GM12878 (cell line): ENCODE results near the gene CNTNAP2. TPM values are rescaled to one million over a fixed set of nuclear protein-coding genes. Genes with fewer than 3 reads are reported as not detected.

ENCODE experiments used
- ATAC-seq: fragments of 200-7000 bp; cut with Tn5 transposase; 3 replicates; pipeline ENCODE4 v1.9.1; 2020; ENCODE audit warnings: mild to moderate bottlenecking, moderate library complexity
- BruUV-seq: library from RNA; stranded (reverse); fragments of 400-500 nt; replicated peaks from 2 replicates; lab custom pipeline; 2021; lab: Mats Ljungman, UMichigan
- CTCF ChIA-PET: fragments of 300-600 bp; sonication (Branson Sonifier 250); formaldehyde crosslinking; extraction: SDS; loops from one replicate; lab custom pipeline; 2021; ENCODE audit warnings: inconsistent platforms; lab: Yijun Ruan, JAX
- POLR2A ChIA-PET: fragments of 350-600 bp; formaldehyde crosslinking; extraction: SDS; loops from one replicate; lab custom pipeline; 2021; ENCODE audit warnings: inconsistent platforms; lab: Charles Lee
- RAD21 ChIA-PET: fragments of 300-600 bp; sonication (Branson Sonifier 250); formaldehyde crosslinking; loops from one replicate; lab custom pipeline; 2023; ENCODE audit warnings: antibody characterized with exemption; ENCODE audit not compliant: unreplicated experiment; lab: Charles Lee
- SMC1A ChIA-PET: fragments of 300-600 bp; sonication (Branson Sonifier 250); formaldehyde crosslinking; loops from one replicate; lab custom pipeline; 2023; ENCODE audit not compliant: unreplicated experiment, uncharacterized antibody; lab: Charles Lee
- DNase-seq: peaks from one replicate; pipeline ENCODE4 v3.0.0-alpha.2; 2011; ENCODE audit warnings: low read depth, low spot score
- FAIRE-seq: peaks from 3 replicates; lab custom pipeline; 2011; peaks lifted over from hg19 to GRCh38; lab: Jason Lieb, UNC
- H2AFZ ChIP-seq: 2 replicates; pipeline ENCODE4 v1.6.0; 2011; ENCODE audit warnings: low read depth, low read length, control low read depth; ENCODE audit not compliant: control insufficient read depth
- H3K27ac ChIP-seq: 2 replicates; pipeline ENCODE4 v1.5.1; 2011; ENCODE audit warnings: control low read depth; ENCODE audit not compliant: control insufficient read depth, insufficient read depth
- H3K27me3 ChIP-seq, 2 experiments: replicated peaks in 1 of 2; 2 replicates each; pipeline versions ENCODE4 v1.6.0 to v1.6.1; 2011; ENCODE audit warnings: low read length in 1 of 2; ENCODE audit not compliant: control insufficient read depth in 2 of 2, insufficient read depth in 2 of 2
- H3K36me3 ChIP-seq, 2 experiments: 2 replicates each; pipeline ENCODE4 v1.5.1; 2011; ENCODE audit warnings: low read length in 1 of 2; ENCODE audit not compliant: control insufficient read depth in 2 of 2, insufficient read depth in 2 of 2
- H3K4me1 ChIP-seq: 2 replicates; pipeline ENCODE4 v1.6.1; 2011; ENCODE audit warnings: mild to moderate bottlenecking, low read length, moderate library complexity, mixed read lengths; ENCODE audit not compliant: control insufficient read depth, insufficient read depth
- H3K4me2 ChIP-seq: 2 replicates; pipeline ENCODE4 v1.6.0; 2011; ENCODE audit warnings: control low read depth; ENCODE audit not compliant: control insufficient read depth, insufficient read depth
- H3K4me3 ChIP-seq: fragments of 200-600 bp; sonication (generic); 2 replicates; pipeline ENCODE4 v1.5.1; 2016
- H3K79me2 ChIP-seq: 2 replicates; pipeline ENCODE4 v1.6.0; 2011; ENCODE audit warnings: low read length; ENCODE audit not compliant: control insufficient read depth, insufficient read depth
- H3K9ac ChIP-seq: 2 replicates; pipeline ENCODE4 v1.8.0; 2011; ENCODE audit warnings: low read length, control low read depth, mixed read lengths; ENCODE audit not compliant: control insufficient read depth, insufficient read depth
- H3K9me3 ChIP-seq: replicated peaks from 3 replicates; pipeline ENCODE4 v1.5.1; 2011; ENCODE audit warnings: mild to moderate bottlenecking, low read length; ENCODE audit not compliant: control insufficient read depth, insufficient read depth
- H4K20me1 ChIP-seq: 2 replicates; pipeline ENCODE4 v1.6.0; 2011; ENCODE audit not compliant: control insufficient read depth, insufficient read depth
- ATF2 ChIP-seq: IDR thresholded peaks from 2 replicates; pipeline ENCODE4 v1.6.1; 2012; ENCODE audit warnings: low read length, inconsistent platforms
- EED ChIP-seq: sonication (generic); IDR thresholded peaks from 2 replicates; pipeline ENCODE4 v1.6.1; 2016; ENCODE audit warnings: antibody characterized with exemption, low read depth
- ELK1 ChIP-seq: IDR thresholded peaks from 2 replicates; pipeline ENCODE4 v1.6.1; 2012; ENCODE audit warnings: low read depth, low read length, improper control_type of control experiment
- HDAC6 ChIP-seq: fragments of 200-600 bp; sonication (generic); IDR thresholded peaks from one replicate; pipeline ENCODE4 v1.8.0; 2017; ENCODE audit warnings: antibody characterized with exemption; ENCODE audit not compliant: unreplicated experiment
- HDGF ChIP-seq: fragments of 450-650 bp; IDR thresholded peaks from 2 replicates; pipeline ENCODE4 v1.6.1; 2016; ENCODE audit warnings: antibody characterized with exemption
- NR2C1 ChIP-seq: fragments of 450-650 bp; IDR thresholded peaks from 2 replicates; pipeline ENCODE4 v1.6.1; 2017; ENCODE audit warnings: antibody characterized with exemption, mild to moderate bottlenecking, moderate library complexity
- TAF1 ChIP-seq: IDR thresholded peaks from 2 replicates; pipeline ENCODE4 v1.6.1; 2011; ENCODE audit warnings: mild to moderate bottlenecking, low read depth, low read length, borderline replicate concordance
- ZNF687 ChIP-seq: fragments of 450-650 bp; IDR thresholded peaks from 2 replicates; pipeline ENCODE4 v1.6.1; 2017; ENCODE audit warnings: mild to moderate bottlenecking, moderate library complexity
- ZSCAN29 ChIP-seq: fragments of 450-650 bp; IDR thresholded peaks from 2 replicates; pipeline ENCODE4 v1.6.1; 2017; ENCODE audit warnings: mild to moderate bottlenecking, moderate library complexity
- WGBS: methylation state at CpG from one replicate; pipeline ENCODE4 v1.1.6; 2016; ENCODE audit warnings: low lambda C conversion rate; ENCODE audit not compliant: insufficient replicate concordance, insufficient coverage; ENCODE audit errors: missing lambda C conversion rate; 5-methylcytosine and 5-hydroxymethylcytosine counted together
- in situ Hi-C: fragments of 300-500 bp; cut with MboI; formaldehyde crosslinking; loops from 9 replicates; pipeline ENCODE4 v1.14.3; 2018; ENCODE audit warnings: mixed read lengths
- intact Hi-C: fragments of 100-400 bp; cut with micrococcal nuclease; formaldehyde crosslinking; loops from one replicate; pipeline ENCODE4 v1.14.2; 2022; ENCODE audit not compliant: unreplicated experiment
- polyA plus RNA-seq, 11 experiments: library from polyadenylated mRNA; depleted of rRNA in 4 of 11; unstranded in 6 of 11; stranded (reverse) in 5 of 11; fragments of >200 nt; fragmentation: Nextera tagmentation in 4 of 11; fragmentation: Illumina TruSeq in 1 of 11; extraction: Ambion mirVana in 4 of 11; extraction: Trizol in 1 of 11; gene quantifications; 1 replicate in 1 of 11; 2 replicates in 10 of 11; pipeline versions ENCODE4 v1.2.1 to v1.2.3, GENCODE V29; 2011 to 2016; ENCODE audit warnings: inconsistent platforms in 2 of 11, missing spikeins in 2 of 11, low read depth in 1 of 11
- total RNA-seq, 4 experiments: library from RNA; depleted of rRNA in 3 of 4; stranded (reverse); fragments of >200 nt in 3 of 4; fragmentation: Illumina TruSeq in 1 of 4; extraction: Trizol in 1 of 4; gene quantifications; 2 replicates each; pipeline versions ENCODE4 v1.2.1 to v1.2.3, GENCODE V29; 2013 to 2021
- TF ChIP-seq, protein P1 (sequence below): IDR thresholded peaks from 2 replicates; pipeline ENCODE4 v1.6.1; 2011; ENCODE audit warnings: low read depth, low read length, improper control_type of control experiment, borderline replicate concordance
- TF ChIP-seq, protein P2 (sequence below): fragments of 150-350 bp; IDR thresholded peaks from 2 replicates; pipeline ENCODE4 v1.6.1; 2016; ENCODE audit warnings: low read depth, low read length

Gene CNTNAP2
- total and polyA plus RNA-seq, 10 of the 15 experiments (the other 5 are each of a cell fraction or from before 2014, with no cell fraction given), result 0.03 to 0.08 (median 0.03) TPM; not detected in 7

GRCh38 chr7:146878901-146879300, 762.3 kb downstream of the CNTNAP2 start:
- RAD21 ChIA-PET, result no interaction called here
- Histone ChIP-seq H3K4me1 (no peaks in the 10 kb centered on the region), H3K4me3 (no peak overlapping the region), H3K27me3 (no peaks in the 10 kb centered on the region), H3K9me3 (no peaks in the 10 kb centered on the region), H3K9ac (no peak overlapping the region), H3K36me3 (no peaks in the 10 kb centered on the region), H2AFZ (no peak overlapping the region), H4K20me1 (no peaks in the 10 kb centered on the region), H3K79me2 (no peaks in the 10 kb centered on the region), H3K27ac (no peak overlapping the region), H3K4me2 (no peak overlapping the region)
- DNase-seq, result no peak
- POLR2A ChIA-PET, result no interaction called here
- in situ Hi-C loops (no loop called here), intact Hi-C loops (no loop called here)
- SMC1A ChIA-PET, result no interaction called here
- CTCF ChIA-PET, result no interaction called here
- no peak for FAIRE-seq
- no TSS peak for BruUV-seq
- WGBS, result 0% methylated on average over 1 of the region's 1 CpG
- no peak for ATAC-seq
- TF ChIP-seq, protein P1, sequence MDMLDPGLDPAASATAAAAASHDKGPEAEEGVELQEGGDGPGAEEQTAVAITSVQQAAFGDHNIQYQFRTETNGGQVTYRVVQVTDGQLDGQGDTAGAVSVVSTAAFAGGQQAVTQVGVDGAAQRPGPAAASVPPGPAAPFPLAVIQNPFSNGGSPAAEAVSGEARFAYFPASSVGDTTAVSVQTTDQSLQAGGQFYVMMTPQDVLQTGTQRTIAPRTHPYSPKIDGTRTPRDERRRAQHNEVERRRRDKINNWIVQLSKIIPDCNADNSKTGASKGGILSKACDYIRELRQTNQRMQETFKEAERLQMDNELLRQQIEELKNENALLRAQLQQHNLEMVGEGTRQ, result no peak
- TF ChIP-seq, protein P2, sequence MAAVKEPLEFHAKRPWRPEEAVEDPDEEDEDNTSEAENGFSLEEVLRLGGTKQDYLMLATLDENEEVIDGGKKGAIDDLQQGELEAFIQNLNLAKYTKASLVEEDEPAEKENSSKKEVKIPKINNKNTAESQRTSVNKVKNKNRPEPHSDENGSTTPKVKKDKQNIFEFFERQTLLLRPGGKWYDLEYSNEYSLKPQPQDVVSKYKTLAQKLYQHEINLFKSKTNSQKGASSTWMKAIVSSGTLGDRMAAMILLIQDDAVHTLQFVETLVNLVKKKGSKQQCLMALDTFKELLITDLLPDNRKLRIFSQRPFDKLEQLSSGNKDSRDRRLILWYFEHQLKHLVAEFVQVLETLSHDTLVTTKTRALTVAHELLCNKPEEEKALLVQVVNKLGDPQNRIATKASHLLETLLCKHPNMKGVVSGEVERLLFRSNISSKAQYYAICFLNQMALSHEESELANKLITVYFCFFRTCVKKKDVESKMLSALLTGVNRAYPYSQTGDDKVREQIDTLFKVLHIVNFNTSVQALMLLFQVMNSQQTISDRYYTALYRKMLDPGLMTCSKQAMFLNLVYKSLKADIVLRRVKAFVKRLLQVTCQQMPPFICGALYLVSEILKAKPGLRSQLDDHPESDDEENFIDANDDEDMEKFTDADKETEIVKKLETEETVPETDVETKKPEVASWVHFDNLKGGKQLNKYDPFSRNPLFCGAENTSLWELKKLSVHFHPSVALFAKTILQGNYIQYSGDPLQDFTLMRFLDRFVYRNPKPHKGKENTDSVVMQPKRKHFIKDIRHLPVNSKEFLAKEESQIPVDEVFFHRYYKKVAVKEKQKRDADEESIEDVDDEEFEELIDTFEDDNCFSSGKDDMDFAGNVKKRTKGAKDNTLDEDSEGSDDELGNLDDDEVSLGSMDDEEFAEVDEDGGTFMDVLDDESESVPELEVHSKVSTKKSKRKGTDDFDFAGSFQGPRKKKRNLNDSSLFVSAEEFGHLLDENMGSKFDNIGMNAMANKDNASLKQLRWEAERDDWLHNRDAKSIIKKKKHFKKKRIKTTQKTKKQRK, result no peak
- TF ChIP-seq NR2C1 (no peak), ATF2 (no peak), ELK1 (no peak), TAF1 (no peak), HDGF (no peak), HDAC6 (no peak), ZSCAN29 (no peak), ZNF687 (no peak), EED (no peak)
